Mononuclear cell (primary cell): ENCODE data around the gene VPS54. TPM values are rescaled to one million over a fixed set of nuclear protein-coding genes. Genes with fewer than 3 reads are reported as not detected.
"Not testable (repeated sequence)": the region's sequence is repeated elsewhere in the genome, so short reads cannot be mapped to it uniquely, and the experiment has no call there.

Source experiments
- H3K27me3 ChIP-seq: 2 replicates; pipeline ENCODE4 v1.6.0; 2011; ENCODE audit warnings: low read length, control low read depth; ENCODE audit not compliant: insufficient read depth
- H3K4me1 ChIP-seq: 2 replicates; pipeline ENCODE4 v1.5.1; 2011; ENCODE audit warnings: mild to moderate bottlenecking, low read length, control low read depth; ENCODE audit not compliant: insufficient read depth
- H3K4me3 ChIP-seq: 2 replicates; pipeline ENCODE4 v1.5.1; 2011; ENCODE audit warnings: mild to moderate bottlenecking, low read length, moderate library complexity
- H3K9me3 ChIP-seq: 2 replicates; pipeline ENCODE4 v1.5.1; 2011; ENCODE audit warnings: low read depth, mild to moderate bottlenecking, control low read depth, low read length
- total RNA-seq: library from RNA; depleted of rRNA; stranded (reverse); fragments of >200 nt; gene quantifications from one replicate; pipeline ENCODE4 v1.2.3, GENCODE V29; 2012

VPS54 gene
- total RNA-seq, 1 donor = 13.4 TPM

DNA sequence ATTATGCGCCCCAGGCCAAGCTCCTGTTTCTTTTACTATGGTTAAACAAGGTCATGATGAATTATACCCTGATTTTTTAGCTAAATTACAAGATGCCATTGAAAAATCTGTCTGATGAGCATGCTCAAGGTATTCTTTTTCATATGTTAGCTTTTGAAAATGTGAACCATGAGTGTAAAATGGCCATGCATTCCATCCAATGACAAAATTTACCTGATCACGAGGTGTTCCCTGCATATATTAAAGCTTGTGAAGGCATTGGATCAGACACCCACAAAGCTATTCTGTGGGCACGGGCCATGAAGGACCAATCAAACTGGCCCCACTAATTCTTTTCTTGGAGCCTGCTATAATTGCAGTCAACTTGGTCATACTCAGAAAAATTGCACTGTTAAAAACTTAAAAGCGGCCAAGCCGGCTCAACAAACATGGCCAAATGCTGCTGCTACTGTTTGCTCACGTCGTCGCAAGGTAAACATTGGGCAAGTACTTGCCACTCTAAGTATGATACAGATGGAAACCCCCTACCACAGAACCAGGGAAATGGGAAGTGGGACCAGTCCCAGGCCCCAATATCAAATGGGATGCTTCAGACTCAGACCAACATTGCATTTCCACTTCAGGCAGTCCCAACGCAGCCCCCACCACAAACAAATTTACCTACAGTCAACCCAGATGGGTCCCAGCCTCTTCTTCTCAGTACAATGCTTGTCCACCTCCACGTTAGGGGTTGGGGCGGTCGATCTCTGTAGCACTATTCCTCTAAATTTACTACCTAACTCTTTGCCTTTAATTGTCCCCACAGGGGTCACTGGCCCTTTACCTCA is 27.8 kb downstream of the VPS54 start:
- H3K27me3 ChIP-seq, H3K4me1 ChIP-seq, H3K9me3 ChIP-seq, H3K4me3 ChIP-seq: not testable (repeated sequence)

DNA sequence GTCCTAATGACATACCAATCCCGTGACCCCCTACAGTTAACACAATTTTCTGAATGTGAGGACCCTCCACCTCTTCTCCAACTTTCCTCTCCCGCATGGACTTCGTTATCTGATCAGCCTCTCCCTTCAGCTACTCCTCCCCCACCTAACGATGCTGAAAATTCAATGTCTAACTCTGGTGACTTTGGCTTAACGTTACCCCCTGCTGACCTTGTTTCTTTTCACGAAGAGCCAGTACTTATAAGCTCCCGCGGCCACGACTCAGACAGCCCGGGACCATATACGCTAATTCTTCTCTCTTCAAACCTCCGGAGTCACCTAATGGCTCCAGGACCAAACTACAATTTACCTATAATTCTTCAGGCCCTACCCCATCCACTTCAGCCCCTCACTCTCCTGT is 29.2 kb downstream of the VPS54 start:
- H3K4me3 ChIP-seq = no peak overlapping the region
- no peaks in the 10 kb centered on the region for H3K9me3 ChIP-seq
- H3K27me3 ChIP-seq = no peaks in the 10 kb centered on the region
- no peaks in the 10 kb centered on the region for H3K4me1 ChIP-seq

DNA sequence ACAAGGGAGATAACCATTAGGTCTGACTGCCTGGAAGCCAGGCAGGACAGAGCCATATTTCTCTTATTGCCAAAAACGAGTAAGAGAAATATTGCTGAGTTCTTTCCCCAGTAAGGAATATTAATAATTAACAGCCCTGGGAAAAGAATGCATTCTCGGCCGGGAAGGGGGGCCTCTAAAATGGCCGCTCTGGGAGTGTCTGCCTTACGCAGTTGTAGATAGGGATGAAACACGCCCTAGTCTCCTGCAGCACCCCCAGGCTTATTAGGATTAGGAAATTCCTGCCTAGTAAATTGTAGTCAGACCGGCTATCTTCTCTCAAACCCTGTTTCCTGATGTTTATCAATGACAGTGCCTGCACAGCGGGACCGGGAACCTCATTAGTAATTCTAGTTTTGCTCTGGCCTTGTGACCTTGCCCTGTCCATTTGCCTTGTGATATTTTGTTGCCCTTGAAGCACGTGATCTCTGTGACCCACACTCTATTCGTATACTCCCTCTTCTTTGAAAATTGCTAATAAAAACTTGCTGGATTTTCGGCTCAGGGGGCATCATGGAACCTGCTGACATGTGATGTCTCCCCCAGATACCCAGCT is 30.3 kb downstream of the VPS54 start:
- not testable (repeated sequence) for H3K4me3 ChIP-seq, H3K9me3 ChIP-seq, H3K4me1 ChIP-seq, H3K27me3 ChIP-seq

DNA sequence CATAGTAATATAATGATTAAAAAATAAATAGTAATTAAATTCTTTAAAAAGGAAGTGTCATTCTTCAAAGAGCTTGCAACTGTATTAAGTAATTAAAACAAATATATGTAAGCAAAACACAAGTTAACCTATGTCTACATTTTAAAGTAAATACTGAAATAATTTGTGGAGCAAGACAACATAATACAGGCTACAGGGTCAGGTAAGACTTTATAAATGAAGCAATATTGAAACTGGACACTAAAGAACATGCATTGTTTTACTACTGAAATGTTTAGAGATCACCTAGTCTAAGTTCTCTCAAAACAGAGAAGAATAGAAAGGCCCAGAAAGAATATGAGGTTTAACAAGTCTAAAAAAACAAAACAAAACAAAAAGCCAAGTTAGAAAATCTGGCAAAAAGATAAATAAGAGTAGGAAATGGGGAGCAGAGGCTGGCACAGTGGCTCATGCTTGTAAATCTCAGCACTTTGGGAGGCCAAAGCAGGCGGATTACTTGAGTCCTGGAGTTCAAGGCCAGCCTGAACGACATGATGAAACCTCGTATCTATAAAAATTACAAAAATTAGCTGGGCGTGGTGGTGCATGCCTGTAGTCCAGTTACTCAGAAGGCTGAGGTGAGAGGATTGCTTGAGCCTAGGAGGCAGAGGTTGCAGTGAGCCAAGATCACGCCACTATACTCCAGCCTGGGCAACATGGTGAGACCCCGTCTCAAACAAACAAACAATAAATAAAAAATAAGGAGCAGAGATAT is 34.4 kb downstream of the VPS54 start:
- H3K4me3 ChIP-seq = no peak overlapping the region
- no peaks in the 10 kb centered on the region for H3K27me3 ChIP-seq
- no peaks in the 10 kb centered on the region for H3K9me3 ChIP-seq

DNA sequence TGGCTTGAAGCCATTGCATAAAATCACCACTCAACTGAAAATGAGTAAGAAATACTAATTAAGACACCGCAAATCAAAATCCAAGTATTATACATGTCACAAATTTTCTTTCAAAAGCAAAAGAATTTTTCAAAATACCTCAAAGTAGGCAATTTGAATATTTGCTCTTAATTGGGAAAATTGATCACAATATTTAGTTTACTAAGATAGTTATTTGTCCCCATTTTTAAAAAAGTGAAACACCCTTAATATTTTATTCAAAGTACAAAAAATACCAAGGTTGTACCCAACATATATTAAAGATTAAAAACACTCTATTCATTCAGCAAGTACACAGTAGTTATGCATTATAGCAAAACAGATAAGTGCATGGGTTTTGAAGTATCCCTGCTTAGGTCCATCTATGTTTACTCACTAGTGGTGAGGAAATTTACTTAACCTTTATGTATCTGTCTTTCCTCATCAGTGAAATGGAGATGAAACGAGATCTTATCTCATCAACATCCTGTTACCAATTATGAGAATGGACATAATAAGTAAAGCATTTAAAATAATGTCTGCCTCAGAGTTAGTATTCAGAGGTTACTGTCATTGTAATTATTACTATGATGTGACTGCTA is 35.1 kb downstream of the VPS54 start:
- no peak overlapping the region for H3K4me3 ChIP-seq

More for the DNA sequence above, 34.4 kb downstream of the VPS54 start:
- H3K4me1 ChIP-seq = no peaks in the 10 kb centered on the region

DNA sequence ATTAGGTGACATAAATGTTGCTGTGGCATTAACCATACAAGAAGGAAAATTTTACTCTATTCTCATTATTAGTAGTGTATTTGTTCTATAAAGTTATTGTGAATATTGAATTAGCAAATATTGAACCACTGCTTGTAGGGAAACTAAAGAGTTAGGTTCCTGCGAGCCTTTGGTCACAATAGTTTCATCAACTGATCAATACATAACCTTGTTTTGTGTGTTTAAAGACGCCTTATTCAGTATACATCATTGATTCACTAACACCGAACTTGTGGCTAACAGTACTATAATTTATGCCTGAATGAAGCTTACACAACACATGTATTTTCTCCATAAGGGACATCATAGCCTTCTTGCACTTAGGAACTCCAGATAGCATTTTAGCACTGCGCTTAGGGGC is 36.9 kb downstream of the VPS54 start:
- Histone ChIP-seq H3K4me1 (no peaks in the 10 kb centered on the region), H3K4me3 (no peak overlapping the region), H3K9me3 (no peaks in the 10 kb centered on the region), H3K27me3 (no peaks in the 10 kb centered on the region)

More for the DNA sequence above, 35.1 kb downstream of the VPS54 start:
- no peaks in the 10 kb centered on the region for H3K4me1 ChIP-seq
- H3K27me3 ChIP-seq = no peaks in the 10 kb centered on the region
- H3K9me3 ChIP-seq = no peaks in the 10 kb centered on the region

DNA sequence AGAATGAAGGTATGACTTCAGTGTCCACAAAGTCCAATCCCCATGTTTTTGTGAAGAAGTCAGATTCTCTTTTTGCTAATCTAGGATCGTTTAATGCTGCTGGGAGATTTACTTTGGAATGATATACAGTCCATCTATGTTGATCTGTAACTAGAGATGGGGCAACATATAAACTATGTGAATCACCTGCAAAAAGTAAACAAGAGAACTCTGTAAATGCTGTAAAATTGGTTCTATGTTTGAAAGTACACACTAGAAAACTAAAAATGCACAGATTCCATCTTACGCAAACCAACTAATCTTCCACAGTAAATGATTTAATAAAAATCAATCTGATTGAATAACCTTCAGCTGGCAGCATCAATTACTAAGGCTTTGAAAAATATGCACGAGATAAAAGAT is 37.5 kb downstream of the VPS54 start:
- H3K27me3 ChIP-seq = no peaks in the 10 kb centered on the region

DNA sequence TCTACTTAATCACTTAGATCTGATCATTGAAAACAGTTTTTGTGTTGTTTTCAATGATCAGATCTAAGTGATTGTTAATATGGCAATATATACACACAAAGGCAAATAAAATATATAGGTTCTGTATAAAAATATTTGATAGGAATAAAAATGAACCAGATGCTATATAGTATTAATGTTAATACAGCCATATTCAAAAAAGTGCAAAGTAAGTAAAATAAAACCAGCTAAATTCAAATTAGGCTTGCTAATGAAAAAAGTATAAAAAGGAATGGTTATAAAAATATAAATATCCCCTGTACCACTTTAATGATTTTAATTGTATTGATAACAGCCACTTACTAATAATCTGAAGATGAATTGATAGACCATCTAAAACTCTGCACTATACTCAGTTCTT is 38.4 kb downstream of the VPS54 start:
- Histone ChIP-seq H3K4me1 (no peaks in the 10 kb centered on the region), H3K4me3 (no peak overlapping the region), H3K27me3 (no peaks in the 10 kb centered on the region), H3K9me3 (no peaks in the 10 kb centered on the region)

More for the DNA sequence above, 37.5 kb downstream of the VPS54 start:
- H3K4me3 ChIP-seq = no peak overlapping the region
- no peaks in the 10 kb centered on the region for H3K9me3 ChIP-seq
- no peaks in the 10 kb centered on the region for H3K4me1 ChIP-seq

DNA sequence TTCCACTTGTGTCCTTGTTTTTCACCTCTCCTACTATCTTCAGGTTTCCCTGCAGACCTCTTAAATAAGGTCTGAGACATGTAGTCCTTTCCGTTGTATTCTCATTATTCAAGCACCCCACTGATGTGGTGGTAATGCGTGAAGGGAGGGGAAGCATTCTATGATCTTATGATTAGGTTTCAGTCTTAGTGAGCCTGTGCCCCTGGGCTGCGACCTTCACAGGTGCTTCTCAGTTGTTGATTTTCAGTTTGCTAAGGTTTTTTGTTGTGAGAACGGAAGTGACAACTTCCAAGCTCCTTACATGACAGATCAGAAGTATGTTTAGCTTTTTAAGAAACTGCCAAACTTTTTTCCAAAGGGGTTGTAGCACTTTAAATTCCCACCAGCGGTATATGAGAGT is 41.3 kb downstream of the VPS54 start:
- Histone ChIP-seq H3K9me3 (no peaks in the 10 kb centered on the region), H3K27me3 (no peaks in the 10 kb centered on the region), H3K4me1 (no peaks in the 10 kb centered on the region), H3K4me3 (no peak overlapping the region)

DNA sequence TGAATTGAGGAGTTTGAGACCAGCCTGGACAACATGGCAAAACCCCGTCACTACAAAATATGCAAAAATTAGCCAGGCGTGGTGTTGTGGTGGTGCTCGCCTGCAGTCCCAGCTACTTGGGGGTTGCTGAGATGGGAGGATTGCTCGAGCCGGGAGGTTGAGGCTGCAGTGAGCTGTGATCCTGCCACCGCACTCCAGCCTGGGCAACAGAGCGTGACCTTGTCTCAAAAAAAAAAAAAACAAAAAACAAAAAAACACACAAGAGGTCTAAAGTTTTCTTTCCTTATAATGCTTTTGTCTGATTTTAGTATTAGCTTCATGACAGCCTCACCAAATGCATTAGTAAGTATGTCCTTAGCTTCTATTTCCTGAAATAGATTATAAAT is 43.1 kb downstream of the VPS54 start:
- Histone ChIP-seq H3K27me3 (no peaks in the 10 kb centered on the region), H3K4me3 (no peak overlapping the region), H3K9me3 (no peaks in the 10 kb centered on the region), H3K4me1 (no peaks in the 10 kb centered on the region)

DNA sequence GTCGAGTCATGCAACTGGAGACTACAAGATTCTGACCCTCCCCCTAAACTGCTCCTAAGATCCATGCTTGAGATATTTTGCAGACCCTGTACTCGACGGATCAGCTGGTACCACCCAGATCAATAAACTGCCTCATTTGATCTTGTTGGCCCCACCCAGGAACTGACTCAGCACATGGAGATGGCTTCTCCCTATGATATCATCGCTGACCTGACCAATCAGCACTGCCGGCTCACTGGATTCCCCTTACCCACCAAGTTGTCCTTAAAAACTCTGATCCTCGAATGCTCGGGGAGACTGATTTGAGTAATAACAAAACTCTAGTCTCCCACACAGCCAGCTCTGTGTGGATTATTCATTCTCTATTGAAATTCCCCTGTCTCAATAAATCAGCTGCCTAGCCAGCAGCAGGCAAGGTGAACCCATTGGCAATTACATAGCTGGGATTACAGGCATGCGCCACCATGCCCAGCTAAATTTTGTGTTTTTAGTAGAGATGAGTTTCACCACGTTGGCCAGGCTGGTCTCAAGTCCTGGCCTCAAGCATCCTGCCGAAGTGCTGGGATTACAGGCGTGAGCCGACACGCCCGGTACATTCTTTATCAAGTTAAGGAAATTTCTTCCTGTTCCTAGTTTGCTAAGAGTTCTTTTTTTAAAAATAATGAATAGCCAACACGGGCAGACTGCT is 43.6 kb downstream of the VPS54 start:
- Histone ChIP-seq H3K27me3 (no peaks in the 10 kb centered on the region), H3K4me3 (no peak overlapping the region), H3K9me3 (no peaks in the 10 kb centered on the region), H3K4me1 (no peaks in the 10 kb centered on the region)

DNA sequence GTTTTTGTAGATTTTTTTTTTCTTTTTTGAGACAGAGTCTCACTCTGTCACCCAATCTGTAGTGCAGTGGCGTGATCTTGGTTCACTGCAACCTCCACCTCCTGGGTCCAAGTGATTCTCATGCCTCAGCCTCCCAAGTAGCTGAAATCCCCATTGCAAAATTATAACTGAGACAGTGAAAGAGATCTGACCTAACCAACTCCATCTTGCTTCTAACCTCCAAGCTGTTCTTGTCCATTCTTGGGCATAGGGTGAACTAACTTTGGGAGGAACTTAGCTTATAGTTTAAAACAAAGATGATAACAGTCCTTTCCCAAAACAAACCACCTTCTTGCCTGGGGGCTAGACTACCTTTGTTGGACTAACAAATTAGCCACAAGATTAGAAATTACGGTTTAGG is 44.2 kb downstream of the VPS54 start:
- H3K27me3 ChIP-seq, H3K9me3 ChIP-seq, H3K4me3 ChIP-seq, H3K4me1 ChIP-seq: not testable (repeated sequence)

DNA sequence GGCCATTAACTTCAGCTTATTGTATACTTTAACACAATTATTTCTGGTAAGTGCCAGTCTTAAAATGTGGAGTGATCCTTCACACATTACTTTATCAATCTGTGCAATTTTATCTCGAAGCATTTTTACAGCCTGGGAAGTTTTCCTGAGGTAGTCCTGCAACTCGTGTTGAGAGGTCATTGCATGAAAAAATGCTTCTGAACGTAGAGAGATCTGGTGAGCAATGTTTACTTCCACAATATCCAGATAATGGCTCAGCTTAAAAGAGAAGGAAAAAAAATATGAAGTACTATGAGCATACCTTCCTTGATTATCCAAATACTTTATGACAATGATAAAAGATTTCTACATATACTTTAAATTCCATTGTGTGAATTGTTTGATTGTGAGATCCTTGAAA is 57.0 kb downstream of the VPS54 start:
- Histone ChIP-seq H3K27me3 (no peaks in the 10 kb centered on the region), H3K9me3 (no peaks in the 10 kb centered on the region), H3K4me3 (no peak overlapping the region), H3K4me1 (no peaks in the 10 kb centered on the region)

DNA sequence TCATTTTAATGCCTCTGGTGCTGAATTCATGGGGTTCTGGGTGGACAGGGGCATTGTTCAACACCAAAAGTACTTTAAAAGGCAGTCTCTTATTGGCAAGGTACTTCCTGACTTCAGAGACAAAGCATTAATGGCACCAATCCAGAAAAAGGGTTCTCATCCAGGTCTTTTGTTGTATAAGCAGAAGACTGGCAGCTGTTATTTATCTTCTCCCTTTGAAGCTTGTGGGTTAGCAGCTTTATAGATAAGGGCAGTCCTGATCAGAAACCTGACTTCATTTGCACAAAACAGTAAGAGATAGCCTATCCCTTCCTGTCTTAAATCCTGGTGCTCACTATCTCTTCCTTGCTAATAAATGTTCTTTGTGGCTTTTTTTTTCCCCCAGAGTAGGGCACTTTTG is 68.8 kb downstream of the VPS54 start:
- no peaks in the 10 kb centered on the region for H3K27me3 ChIP-seq
- no peaks in the 10 kb centered on the region for H3K4me1 ChIP-seq
- H3K4me3 ChIP-seq = no peak overlapping the region
- H3K9me3 ChIP-seq = peaks cover 7% of the 10 kb centered on the region

DNA sequence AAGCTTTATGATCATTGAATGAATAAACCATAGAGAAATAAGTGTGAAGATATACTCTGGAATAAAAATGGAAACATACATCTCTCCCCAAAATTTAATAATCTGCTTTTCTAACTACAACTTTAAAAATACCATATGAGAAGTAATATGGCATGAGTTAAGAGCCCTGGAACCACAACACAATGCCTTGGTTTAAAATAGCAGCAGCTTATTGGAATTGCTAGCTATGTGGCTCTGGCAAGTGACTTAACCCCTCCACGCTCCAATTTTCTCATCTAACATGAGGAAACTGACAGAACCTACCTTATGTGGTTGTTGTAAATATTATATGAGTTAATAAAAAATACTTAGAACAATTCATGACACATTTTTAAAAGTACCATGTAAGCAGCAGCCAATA is 76.4 kb downstream of the VPS54 start:
- H3K4me1 ChIP-seq = no peaks in the 10 kb centered on the region

More for the DNA sequence above, 76.4 kb downstream of the VPS54 start:
- Histone ChIP-seq H3K4me3 (no peak overlapping the region), H3K27me3 (no peaks in the 10 kb centered on the region), H3K9me3 (peaks cover 7% of the 10 kb centered on the region)
